H9 (cell line): ENCODE results near the gene PPM1H. TPM values are rescaled to one million over a fixed set of nuclear protein-coding genes. Genes with fewer than 3 reads are reported as not detected.
A peak's percentile ranks its signal among the peaks of the same experiment; 100 is the strongest.

Source experiments
- DNase-seq: peaks from one replicate; pipeline ENCODE4 v3.0.0-alpha.2; 2017
- H2AFZ ChIP-seq: one replicate; pipeline ENCODE4 v1.6.1; 2013; ENCODE audit warnings: mild to moderate bottlenecking, low read length, control low read depth, moderate library complexity
- H2AK5ac ChIP-seq: 2 replicates; pipeline ENCODE4 v1.6.1; 2013; ENCODE audit warnings: low read length, control low read depth, mixed read lengths; ENCODE audit not compliant: insufficient read length
- H2BK120ac ChIP-seq: one replicate; pipeline ENCODE4 v1.6.1; 2013; ENCODE audit warnings: low read depth, mild to moderate bottlenecking, low read length, control low read depth, inconsistent platforms; ENCODE audit not compliant: poor library complexity, severe bottlenecking
- H2BK12ac ChIP-seq: 2 replicates; pipeline ENCODE4 v1.6.1; 2013; ENCODE audit warnings: low read length, control low read depth, mixed read lengths, low read depth; ENCODE audit not compliant: insufficient read length
- H2BK15ac ChIP-seq: 2 replicates; pipeline ENCODE4 v1.6.1; 2013; ENCODE audit warnings: low read depth, low read length, control low read depth
- H2BK20ac ChIP-seq: one replicate; pipeline ENCODE4 v1.6.1; 2013; ENCODE audit warnings: low read depth, mild to moderate bottlenecking, low read length, control low read depth, inconsistent platforms; ENCODE audit not compliant: poor library complexity, severe bottlenecking
- H2BK5ac ChIP-seq: 2 replicates; pipeline ENCODE4 v1.6.1; 2013; ENCODE audit warnings: low read length, control low read depth, mixed read lengths; ENCODE audit not compliant: insufficient read length
- H3K14ac ChIP-seq: 2 replicates; pipeline ENCODE4 v1.6.1; 2013; ENCODE audit warnings: low read length, control low read depth; ENCODE audit not compliant: insufficient read depth
- H3K18ac ChIP-seq: 2 replicates; pipeline ENCODE4 v1.6.1; 2013; ENCODE audit warnings: low read depth, mild to moderate bottlenecking, mixed read lengths, low read length, control low read depth; ENCODE audit not compliant: insufficient read length
- H3K23ac ChIP-seq: 2 replicates; pipeline ENCODE4 v1.6.1; 2013; ENCODE audit warnings: low read length, control low read depth, mixed read lengths, low read depth; ENCODE audit not compliant: insufficient read length
- H3K23me2 ChIP-seq: 2 replicates; pipeline ENCODE4 v1.6.1; 2013; ENCODE audit warnings: low read depth, mild to moderate bottlenecking, mixed read lengths, low read length, control low read depth; ENCODE audit not compliant: insufficient read length, poor library complexity, severe bottlenecking
- H3K27ac ChIP-seq: 2 replicates; pipeline ENCODE4 v1.5.1; 2013; ENCODE audit warnings: low read length, control low read depth, mixed read lengths, low read depth; ENCODE audit not compliant: insufficient read length
- H3K27me3 ChIP-seq: 2 replicates; pipeline ENCODE4 v1.6.1; 2013; ENCODE audit warnings: low read length, control low read depth, inconsistent platforms; ENCODE audit not compliant: insufficient read depth
- H3K4ac ChIP-seq: 2 replicates; pipeline ENCODE4 v1.6.1; 2013; ENCODE audit warnings: low read depth, mild to moderate bottlenecking, control low read depth, inconsistent platforms, low read length, moderate library complexity
- H3K4me1 ChIP-seq: 2 replicates; pipeline ENCODE4 v1.6.1; 2013; ENCODE audit warnings: low read length, control low read depth, inconsistent platforms; ENCODE audit not compliant: insufficient read depth
- H3K4me2 ChIP-seq: 2 replicates; pipeline ENCODE4 v1.6.1; 2013; ENCODE audit warnings: low read length, control low read depth, mixed read lengths; ENCODE audit not compliant: insufficient read length, insufficient read depth
- H3K56ac ChIP-seq: 2 replicates; pipeline ENCODE4 v1.6.1; 2013; ENCODE audit warnings: low read depth, mild to moderate bottlenecking, mixed read lengths, low read length, control low read depth; ENCODE audit not compliant: insufficient read length
- H3K79me1 ChIP-seq: 2 replicates; pipeline ENCODE4 v1.6.1; 2013; ENCODE audit warnings: low read depth, mild to moderate bottlenecking, moderate library complexity, low read length, control low read depth, inconsistent platforms; ENCODE audit not compliant: insufficient read depth, poor library complexity, severe bottlenecking
- H3K79me2 ChIP-seq: 2 replicates; pipeline ENCODE4 v1.6.1; 2013; ENCODE audit warnings: low read length, control low read depth, inconsistent platforms; ENCODE audit not compliant: insufficient read depth
- H3K9ac ChIP-seq: 2 replicates; pipeline ENCODE4 v1.6.1; 2013; ENCODE audit warnings: low read length, control low read depth, mixed read lengths; ENCODE audit not compliant: insufficient read length; ENCODE audit errors: extremely low read depth
- H3K9me3 ChIP-seq: one replicate; pipeline ENCODE4 v1.6.1; 2013; ENCODE audit warnings: low read depth, low read length, inconsistent platforms; ENCODE audit not compliant: control insufficient read depth
- H3T11ph ChIP-seq: one replicate; pipeline ENCODE4 v1.6.1; 2013; ENCODE audit warnings: mild to moderate bottlenecking, low read length, control low read depth, inconsistent platforms
- H4K20me1 ChIP-seq: one replicate; pipeline ENCODE4 v1.6.1; 2013; ENCODE audit not compliant: control insufficient read depth, insufficient read length, insufficient read depth
- H4K5ac ChIP-seq: 2 replicates; pipeline ENCODE4 v1.6.1; 2013; ENCODE audit warnings: low read depth, mild to moderate bottlenecking, mixed read lengths, low read length, control low read depth; ENCODE audit not compliant: insufficient read length
- H4K8ac ChIP-seq: replicated peaks from 2 replicates; pipeline ENCODE4 v1.6.1; 2013; ENCODE audit warnings: low read length, control low read depth, mixed read lengths, low read depth; ENCODE audit not compliant: insufficient read length
- H4K91ac ChIP-seq: 2 replicates; pipeline ENCODE4 v1.6.1; 2013; ENCODE audit warnings: low read depth, mild to moderate bottlenecking, moderate library complexity, mixed read lengths, low read length, control low read depth; ENCODE audit not compliant: insufficient read length
- H3K27ac Mint-ChIP-seq, 3 experiments: 2 replicates in 2 of 3; 3 replicates in 1 of 3; pipeline ENCODE4 v1.8.0; 2020 to 2021; ENCODE audit warnings: mixed read lengths in 3 of 3, mild to moderate bottlenecking in 1 of 3, moderate library complexity in 1 of 3
- H3K27me3 Mint-ChIP-seq: 2 replicates; pipeline ENCODE4 v1.8.0; 2021; ENCODE audit warnings: low read depth, mild to moderate bottlenecking, moderate library complexity, mixed read lengths
- H3K36me3 Mint-ChIP-seq, 3 experiments: 2 replicates in 2 of 3; 3 replicates in 1 of 3; pipeline ENCODE4 v1.8.0; 2020 to 2021; ENCODE audit warnings: low read depth in 3 of 3, mixed read lengths in 3 of 3; ENCODE audit not compliant: insufficient read depth in 1 of 3
- H3K4me1 Mint-ChIP-seq, 2 experiments: 2 replicates each; pipeline ENCODE4 v1.8.0; 2020; ENCODE audit warnings: mixed read lengths in 2 of 2
- H3K4me3 Mint-ChIP-seq, 2 experiments: 2 replicates in 1 of 2; 3 replicates in 1 of 2; pipeline ENCODE4 v1.8.0; 2020 to 2021; ENCODE audit warnings: mild to moderate bottlenecking in 2 of 2, mixed read lengths in 2 of 2, moderate library complexity in 1 of 2
- H3K9me3 Mint-ChIP-seq, 2 experiments: 2 replicates in 1 of 2; 3 replicates in 1 of 2; pipeline ENCODE4 v1.8.0; 2020; ENCODE audit warnings: mild to moderate bottlenecking in 2 of 2, mixed read lengths in 2 of 2, moderate library complexity in 1 of 2
- WGBS: extraction: QIAGEN DNeasy Blood & Tissue Kit; methylation state at CpG from one replicate; pipeline ENCODE4 v1.1.7; 2013; ENCODE audit warnings: missing lambda C conversion rate, low lambda C conversion rate, mixed read lengths; ENCODE audit not compliant: insufficient read length; ENCODE audit errors: extremely low coverage; 5-methylcytosine and 5-hydroxymethylcytosine counted together
- total RNA-seq: library from RNA; stranded (reverse); gene quantifications from 2 replicates; pipeline ENCODE4 v1.2.1, GENCODE V29; 2021
- TF ChIP-seq, protein P1 (sequence below): fragments of 200-600 bp; sonication (generic); conservative IDR thresholded peaks from 3 replicates; pipeline ENCODE4 v1.8.0; 2021; ENCODE audit warnings: antibody characterized with exemption, mild to moderate bottlenecking

Gene PPM1H
- total RNA-seq, 1 experiment from 2014 or later = 22.1 TPM

DNA sequence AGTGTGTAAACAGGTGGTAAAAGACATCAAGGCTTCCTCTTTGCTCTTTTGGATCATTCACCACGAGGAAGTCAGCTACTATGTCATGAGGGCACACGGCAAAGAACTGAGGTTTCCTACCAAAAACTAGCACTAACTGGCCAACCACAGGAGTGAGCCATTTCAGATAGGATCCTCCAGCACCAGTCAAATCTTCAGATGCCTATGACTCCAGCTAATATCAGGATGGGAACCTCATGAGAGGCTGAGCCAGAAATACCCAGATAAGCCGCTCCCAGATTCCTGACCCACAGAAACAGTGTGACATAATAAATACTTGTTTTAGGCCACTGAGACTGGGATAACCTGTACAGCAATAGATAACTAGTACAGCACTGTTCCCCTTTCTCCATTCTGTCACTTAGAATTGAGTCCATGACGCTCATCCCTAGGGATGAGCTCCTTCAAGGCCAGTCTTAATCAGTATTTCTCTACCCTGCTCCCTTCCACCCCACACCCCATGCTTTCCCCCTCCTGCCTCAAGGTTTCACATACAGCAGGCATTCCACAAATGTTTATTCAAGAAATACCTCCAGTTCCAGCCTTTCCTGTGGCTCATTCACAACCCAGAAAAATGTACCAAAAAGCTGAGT is 68.4 kb downstream of the PPM1H start:
- Histone ChIP-seq H3K4me1 (peaks cover 17% of the 10 kb centered on the region), H3T11ph (no peak overlapping the region), H4K5ac (no peak overlapping the region), H3K18ac (no peak overlapping the region), H3K23ac (no peak overlapping the region), H3K4me2 (peak overlapping the region; percentile 20), H3K79me1 (no peaks in the 10 kb centered on the region), H3K27me3 (no peaks in the 10 kb centered on the region), H3K14ac (no peak overlapping the region), H4K20me1 (no peaks in the 10 kb centered on the region), H3K23me2 (no peaks in the 10 kb centered on the region), H2BK120ac (no peak overlapping the region), H4K91ac (no peak overlapping the region), H2BK15ac (no peak overlapping the region; the same call in 1 of the 2 replicates), H2BK12ac (no peak overlapping the region), H3K4ac (no peak overlapping the region), H3K9me3 (no peaks in the 10 kb centered on the region), H3K27ac (no peak overlapping the region), H2BK5ac (no peak overlapping the region), H2AK5ac (no peak overlapping the region), H3K9ac (no peak overlapping the region), H3K56ac (no peak overlapping the region), H3K79me2 (no peaks in the 10 kb centered on the region; the same call in 1 of the 2 replicates), H2BK20ac (no peak overlapping the region), H4K8ac (no peak overlapping the region), H2AFZ (no peak overlapping the region)
- DNase-seq = peak; percentile 52
- H3K36me3 Mint-ChIP-seq = peaks cover 3 to 4% (median 4%) of the 10 kb centered on the region in 3 experiments
- H3K27me3 Mint-ChIP-seq = peaks cover 6% of the 10 kb centered on the region
- H3K4me3 Mint-ChIP-seq = peak overlapping the region in 1 of 2 experiments; percentile 31; a peak in 2 of 5 replicates
- peaks cover 0 to 2% of the 10 kb centered on the region in 2 experiments; a peak in 2 of 5 replicates for H3K9me3 Mint-ChIP-seq
- H3K4me1 Mint-ChIP-seq = peaks cover 25 to 36% of the 10 kb centered on the region in 2 experiments
- TF ChIP-seq, protein P1, sequence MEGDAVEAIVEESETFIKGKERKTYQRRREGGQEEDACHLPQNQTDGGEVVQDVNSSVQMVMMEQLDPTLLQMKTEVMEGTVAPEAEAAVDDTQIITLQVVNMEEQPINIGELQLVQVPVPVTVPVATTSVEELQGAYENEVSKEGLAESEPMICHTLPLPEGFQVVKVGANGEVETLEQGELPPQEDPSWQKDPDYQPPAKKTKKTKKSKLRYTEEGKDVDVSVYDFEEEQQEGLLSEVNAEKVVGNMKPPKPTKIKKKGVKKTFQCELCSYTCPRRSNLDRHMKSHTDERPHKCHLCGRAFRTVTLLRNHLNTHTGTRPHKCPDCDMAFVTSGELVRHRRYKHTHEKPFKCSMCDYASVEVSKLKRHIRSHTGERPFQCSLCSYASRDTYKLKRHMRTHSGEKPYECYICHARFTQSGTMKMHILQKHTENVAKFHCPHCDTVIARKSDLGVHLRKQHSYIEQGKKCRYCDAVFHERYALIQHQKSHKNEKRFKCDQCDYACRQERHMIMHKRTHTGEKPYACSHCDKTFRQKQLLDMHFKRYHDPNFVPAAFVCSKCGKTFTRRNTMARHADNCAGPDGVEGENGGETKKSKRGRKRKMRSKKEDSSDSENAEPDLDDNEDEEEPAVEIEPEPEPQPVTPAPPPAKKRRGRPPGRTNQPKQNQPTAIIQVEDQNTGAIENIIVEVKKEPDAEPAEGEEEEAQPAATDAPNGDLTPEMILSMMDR = no peak
- no CpG with 5 or more reads among the region's 4 CpGs for WGBS
- H3K27ac Mint-ChIP-seq = no peak overlapping the region; a peak in 1 of 7 replicates
